Loucy (cell line): ENCODE measurements around the gene CACNA1C.

Experiments
- EZH2phosphoT487 ChIP-seq: fragments of 200-600 bp; IDR thresholded peaks from 2 replicates; pipeline ENCODE4 v1.6.1; 2018; ENCODE audit warnings: antibody characterized with exemption, mild to moderate bottlenecking, moderate library complexity, borderline replicate concordance
- TF ChIP-seq, protein P1 (sequence below): fragments of 200-600 bp; sonication (generic); conservative IDR thresholded peaks from 2 replicates; pipeline ENCODE4 v1.5.1; 2014; ENCODE audit warnings: mild to moderate bottlenecking, antibody characterized with exemption, low read length

DNA sequence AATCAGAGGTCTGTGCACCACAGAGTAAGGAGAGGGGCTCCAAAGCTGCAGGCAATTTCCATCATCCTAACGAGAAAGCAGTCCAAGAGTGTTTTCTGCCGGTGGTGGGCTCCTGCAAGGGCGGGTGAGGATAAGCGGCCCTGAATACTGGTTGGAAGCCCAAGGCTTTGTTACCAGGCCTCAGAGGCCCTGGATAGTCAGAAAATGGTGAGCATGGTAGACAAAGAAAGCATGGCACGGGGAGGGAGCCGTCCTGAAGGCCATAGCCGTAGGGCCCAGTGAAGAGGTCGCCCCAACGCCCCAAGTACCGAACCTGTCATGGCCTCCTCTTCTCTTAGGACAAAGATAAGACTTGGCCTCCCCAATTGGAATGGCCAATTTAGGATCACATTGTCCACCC is 435.3 kb downstream of the CACNA1C start:
- TF ChIP-seq, protein P1, sequence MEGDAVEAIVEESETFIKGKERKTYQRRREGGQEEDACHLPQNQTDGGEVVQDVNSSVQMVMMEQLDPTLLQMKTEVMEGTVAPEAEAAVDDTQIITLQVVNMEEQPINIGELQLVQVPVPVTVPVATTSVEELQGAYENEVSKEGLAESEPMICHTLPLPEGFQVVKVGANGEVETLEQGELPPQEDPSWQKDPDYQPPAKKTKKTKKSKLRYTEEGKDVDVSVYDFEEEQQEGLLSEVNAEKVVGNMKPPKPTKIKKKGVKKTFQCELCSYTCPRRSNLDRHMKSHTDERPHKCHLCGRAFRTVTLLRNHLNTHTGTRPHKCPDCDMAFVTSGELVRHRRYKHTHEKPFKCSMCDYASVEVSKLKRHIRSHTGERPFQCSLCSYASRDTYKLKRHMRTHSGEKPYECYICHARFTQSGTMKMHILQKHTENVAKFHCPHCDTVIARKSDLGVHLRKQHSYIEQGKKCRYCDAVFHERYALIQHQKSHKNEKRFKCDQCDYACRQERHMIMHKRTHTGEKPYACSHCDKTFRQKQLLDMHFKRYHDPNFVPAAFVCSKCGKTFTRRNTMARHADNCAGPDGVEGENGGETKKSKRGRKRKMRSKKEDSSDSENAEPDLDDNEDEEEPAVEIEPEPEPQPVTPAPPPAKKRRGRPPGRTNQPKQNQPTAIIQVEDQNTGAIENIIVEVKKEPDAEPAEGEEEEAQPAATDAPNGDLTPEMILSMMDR: no peak
- no peak for TF ChIP-seq EZH2phosphoT487
